Hepatocyte (in vitro differentiated cells): ENCODE measurements around the gene GLB1L2.

Experiments used
- CTCF ChIP-seq: fragments of 200-600 bp; sonication (generic); IDR thresholded peaks from 2 replicates; pipeline ENCODE4 v1.5.1; 2016; ENCODE audit warnings: antibody characterized with exemption, mild to moderate bottlenecking; ENCODE audit not compliant: poor library complexity
- EZH2 ChIP-seq: fragments of 200-600 bp; sonication (generic); IDR thresholded peaks from 2 replicates; pipeline ENCODE4 v1.6.1; 2016; ENCODE audit warnings: antibody characterized with exemption, mild to moderate bottlenecking, borderline replicate concordance
- EZH2phosphoT487 ChIP-seq: fragments of 200-600 bp; sonication (generic); IDR thresholded peaks from one replicate; pipeline ENCODE4 v1.6.1; 2018; ENCODE audit warnings: antibody characterized with exemption, mild to moderate bottlenecking, low read depth, moderate library complexity; ENCODE audit not compliant: unreplicated experiment, severe bottlenecking

DNA sequence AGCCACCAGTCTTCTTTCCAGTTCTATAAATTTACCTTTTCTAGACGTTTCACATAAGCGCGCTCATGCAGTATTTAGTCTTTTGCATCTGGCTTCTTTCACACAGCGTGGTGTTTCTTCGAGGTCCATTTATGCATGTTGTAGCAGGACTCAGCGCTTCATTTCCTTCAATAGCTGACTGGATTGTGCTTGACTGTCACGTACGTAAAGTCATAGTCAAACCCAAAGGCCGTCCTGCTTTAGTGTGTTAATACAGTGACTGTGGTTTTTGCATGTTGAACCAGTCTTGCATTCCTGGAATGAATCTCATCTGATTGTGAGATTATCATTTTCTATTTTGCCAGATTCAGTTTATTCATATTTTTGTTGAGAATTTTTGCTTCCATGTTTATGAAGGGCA is 37.1 kb upstream of the GLB1L2 start:
- no peak for TF ChIP-seq EZH2phosphoT487
- TF ChIP-seq CTCF = no peak
- no peak for TF ChIP-seq EZH2
